ENCODE data around the gene KCNK1. TPM values are rescaled to one million over a fixed set of nuclear protein-coding genes. Genes with fewer than 3 reads are reported as not detected.

Gene KCNK1
- total and polyA plus RNA-seq, 2 of the 4 experiments (the other 2 are of a cell fraction), result 0.90 to 1.6 TPM

DNA sequence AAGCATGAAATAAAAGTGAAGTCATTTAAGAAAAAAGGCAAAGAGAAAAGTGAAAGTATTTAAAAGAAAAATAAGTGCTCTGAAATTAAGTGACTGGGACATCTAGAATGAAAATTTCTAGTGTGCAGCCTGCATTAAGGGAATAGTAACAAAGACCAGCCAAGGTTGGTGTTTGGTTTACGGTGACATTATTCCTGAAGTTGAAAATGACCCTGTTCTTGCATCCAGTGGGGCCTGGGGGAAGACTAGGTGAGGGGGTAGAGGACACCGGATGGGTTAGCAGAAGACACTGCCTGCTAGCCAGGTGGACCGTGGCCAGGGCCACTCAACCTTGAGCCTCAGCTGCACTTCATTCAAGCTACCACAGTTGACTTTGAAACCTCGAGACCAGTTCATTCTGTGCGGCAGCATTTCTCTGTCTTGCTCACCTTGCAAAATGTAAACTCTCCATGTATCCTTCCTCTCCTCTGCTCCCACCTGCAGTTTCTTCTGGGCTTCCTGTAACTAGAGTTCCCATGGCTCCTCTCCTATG is 14.3 kb upstream of the KCNK1 start:
- Histone ChIP-seq H4K20me1 (ENCODE audit: insufficient read depth, low read length) (no peaks in the 10 kb centered on the region), H3K79me1 (ENCODE audit: low read depth in 1 of 2, low read length in 2 of 2) (no peaks in the 10 kb centered on the region), H3K4me2 (ENCODE audit: low read depth, low read length) (no peak overlapping the region), H3K4ac (ENCODE audit: low read depth, low read length) (no peak overlapping the region), H3K27ac (ENCODE audit: insufficient read depth, low read length) (no peak overlapping the region), H2AK9ac (replicated peaks; ENCODE audit: low read depth, low read length, poor library complexity) (no peak overlapping the region), H2AFZ (replicated peaks; ENCODE audit: low read length, poor library complexity) (no peak overlapping the region), H3K4me1 (ENCODE audit: control insufficient read depth, insufficient read depth, low read length) (no peaks in the 10 kb centered on the region), H3K23ac (ENCODE audit: low read depth, low read length) (no peak overlapping the region), H4K5ac (ENCODE audit: low read depth, low read length) (no peak overlapping the region), H3K27me3 (ENCODE audit: control insufficient read depth, insufficient read depth, low read length) (no peaks in the 10 kb centered on the region), H2BK20ac (ENCODE audit: low read depth, low read length) (no peak overlapping the region), H2BK120ac (ENCODE audit: low read depth, low read length) (no peak overlapping the region), H3K14ac (replicated peaks; ENCODE audit: low read depth, low read length) (no peak overlapping the region), H3K36me3 (ENCODE audit: control insufficient read depth, insufficient read depth, low read length) (no peaks in the 10 kb centered on the region), H2BK5ac (ENCODE audit: low read depth, low read length, poor library complexity, severe bottlenecking) (no peak overlapping the region), H3K9ac (ENCODE audit: low read depth, low read length) (no peak overlapping the region), H3K9me3 (ENCODE audit: control insufficient read depth, insufficient read depth, low read length) (peaks cover 10% of the 10 kb centered on the region; the same call in 1 of the 2 replicates), H3K4me3 (ENCODE audit: insufficient read depth, low read depth, low read length) (no peak overlapping the region), H4K8ac (ENCODE audit: low read depth in 2 of 2, low read length in 2 of 2) (no peak overlapping the region), H2BK15ac (ENCODE audit: low read depth, low read length) (no peak overlapping the region), H3K9me1 (ENCODE audit: insufficient read depth, low read length) (no peaks in the 10 kb centered on the region), H4K91ac (ENCODE audit: insufficient read depth, low read depth, low read length) (no peak overlapping the region), H2AK5ac (ENCODE audit: low read depth, low read length) (no peak overlapping the region), H3K18ac (ENCODE audit: low read depth, low read length) (no peak overlapping the region), H3K56ac (ENCODE audit: extremely low read depth, insufficient read depth, low read length) (no peak overlapping the region)
- ATAC-seq (ENCODE audit: low read depth) (no peak), DNase-seq (no peak)
- TF ChIP-seq SMC3 (IDR thresholded peaks at IDR 0.05; ENCODE audit: low read depth, low read length) (no peak), MAZ (IDR thresholded peaks at IDR 0.05; ENCODE audit: borderline replicate concordance, low read depth, low read length) (no peak), MXI1 (IDR thresholded peaks at IDR 0.05; ENCODE audit: borderline replicate concordance, low read depth, low read length) (no peak)
- ChIA-PET POLR2A (ENCODE audit: unreplicated experiment) (no interaction called here), CTCF (no interaction called here)
- dilution Hi-C loops (cut with HindIII; ENCODE audit: low sequenced_read_pairs, unreplicated experiment) (no loop called here), in situ Hi-C loops (cut with MboI; ENCODE audit: low sequenced_read_pairs) (no loop called here), intact Hi-C loops (cut with micrococcal nuclease) (no loop called here)
- BruUV-seq (replicated peaks), result no TSS peak
- 75% methylated on average over 2 of the region's 5 CpGs; no CpG with 5 or more reads in 1 of the 2 experiments for WGBS, 2 experiments (ENCODE audit: extremely low coverage in 2 of 2, insufficient read length in 1 of 2)

Measured in IMR-90 (cell line).